ENCODE results near the gene RPA1. TPM values are rescaled to one million over a fixed set of nuclear protein-coding genes. Genes with fewer than 3 reads are reported as not detected.

The RPA1 gene
- total RNA-seq, 2 experiments from 2014 or later: 176 to 186 TPM

DNA sequence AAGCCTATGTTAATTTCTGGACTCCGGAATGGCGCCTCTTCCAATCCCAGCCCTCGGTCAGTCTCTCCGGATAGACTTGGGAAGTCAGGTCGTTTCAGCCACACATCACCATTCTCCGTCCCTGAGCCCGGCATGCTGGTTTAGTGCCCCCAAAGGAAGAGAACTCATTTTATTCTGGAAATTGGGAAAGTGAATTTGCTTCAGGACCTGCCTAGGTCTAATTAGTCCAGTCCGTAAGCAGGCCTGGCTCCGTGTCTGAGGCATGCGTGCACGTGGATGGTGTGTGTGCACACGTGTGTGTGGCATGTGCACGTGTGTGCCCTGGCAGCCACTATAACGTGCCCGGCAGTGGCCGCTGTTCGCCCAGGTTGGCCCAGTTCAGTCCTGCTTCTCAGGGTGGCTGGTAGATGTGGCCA is 77.4 kb downstream of the RPA1 start:
- H3K36me3 Mint-ChIP-seq (ENCODE audit: low read depth): no peaks in the 10 kb centered on the region
- H3K27me3 Mint-ChIP-seq: peaks cover 63% of the 10 kb centered on the region
- no peak overlapping the region for H3K4me3 Mint-ChIP-seq
- CTCF ChIA-PET: interaction anchor here (0.9 kb wide), 1 partner anchor 186 kb away, joined by 4 read pairs; no protein-coding TSS in a partner anchor
- DNase-seq: no peak
- H3K4me1 Mint-ChIP-seq: peaks cover 7% of the 10 kb centered on the region
- H3K9me3 Mint-ChIP-seq: no peaks in the 10 kb centered on the region
- H3K27ac Mint-ChIP-seq: no peak overlapping the region
- POLR2A ChIA-PET: no interaction called here

DNA sequence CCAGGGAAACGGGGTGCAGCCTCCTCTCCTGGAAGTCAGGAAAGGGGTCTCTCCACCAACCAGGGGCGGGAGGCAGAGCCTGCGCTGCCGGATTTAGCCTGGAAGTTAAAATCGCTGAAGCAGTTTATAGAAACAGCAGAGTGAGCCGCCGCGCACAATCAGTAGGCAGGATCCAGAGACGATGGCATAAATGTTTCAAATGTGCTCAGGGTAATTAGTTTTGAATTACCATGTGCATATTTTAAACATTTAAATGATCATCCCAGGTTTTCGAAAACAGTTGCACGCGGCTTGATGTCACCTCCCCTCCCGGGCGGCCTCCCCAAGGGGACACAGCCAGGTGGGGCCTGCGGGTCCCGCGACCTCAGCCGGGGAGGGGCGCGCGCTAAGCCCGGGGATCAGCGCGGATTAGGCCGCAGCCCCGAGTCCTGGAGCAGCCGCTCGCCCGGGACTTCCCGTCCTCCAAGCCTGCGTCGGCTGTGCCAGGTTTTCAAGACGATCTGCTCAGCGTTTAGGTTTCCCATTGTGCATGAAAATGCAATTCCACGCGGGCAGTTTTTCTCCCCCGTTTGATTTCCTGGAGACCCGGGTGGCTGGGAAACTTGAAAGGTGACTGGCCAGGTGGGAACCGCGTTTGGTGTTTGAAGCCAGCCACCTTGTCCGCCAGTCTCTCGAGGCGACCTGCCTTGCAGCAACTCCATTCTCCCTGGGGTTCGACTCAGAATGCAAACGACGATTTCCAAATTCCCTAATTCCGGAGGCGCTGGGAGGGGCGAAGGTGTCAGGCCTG is 78.3 kb downstream of the RPA1 start:
- ChIA-PET POLR2A (no interaction called here), CTCF (interaction anchor here (1.0 to 2.3 kb wide), 8 partner anchors 12 to 508 kb away, joined by 3 to 19 read pairs (median 4); partner anchors contain the start of genes HIC1 and RTN4RL1)
- no peak for DNase-seq
- no peaks in the 10 kb centered on the region for H3K9me3 Mint-ChIP-seq
- H3K4me1 Mint-ChIP-seq: peaks cover 7% of the 10 kb centered on the region
- H3K4me3 Mint-ChIP-seq: no peak overlapping the region
- H3K27me3 Mint-ChIP-seq: peaks cover 66% of the 10 kb centered on the region
- H3K27ac Mint-ChIP-seq: no peak overlapping the region
- no peaks in the 10 kb centered on the region for H3K36me3 Mint-ChIP-seq (ENCODE audit: low read depth)

DNA sequence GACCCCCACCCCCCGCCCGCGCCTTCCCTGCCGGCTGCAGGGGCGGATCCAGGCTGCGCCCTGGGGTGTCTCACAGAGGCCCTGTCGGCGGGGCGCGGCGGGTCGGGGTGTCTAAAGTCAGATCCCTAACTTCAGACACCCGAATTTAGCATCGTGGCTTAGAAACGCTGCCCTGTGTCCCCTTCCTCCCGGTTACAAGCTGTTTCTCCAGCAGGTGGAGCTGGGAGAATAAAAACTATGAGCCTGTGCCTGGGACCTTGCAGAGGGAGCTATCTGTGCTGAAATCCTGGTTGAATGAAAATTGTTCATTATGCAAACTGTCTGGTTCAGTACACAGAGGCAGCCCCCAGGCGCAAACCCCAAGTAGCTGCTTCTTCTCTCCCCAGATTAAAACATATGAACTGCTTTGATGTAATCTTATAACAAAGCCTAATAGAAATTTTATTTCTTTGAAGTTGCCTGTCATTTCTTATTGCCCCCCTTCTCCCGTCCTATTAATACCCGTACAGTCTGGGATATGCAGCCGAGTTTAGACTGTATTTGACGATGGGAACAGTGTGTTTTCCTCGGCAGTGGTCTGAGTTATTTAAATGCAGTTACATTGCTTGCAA is 79.0 kb downstream of the RPA1 start:
- ChIA-PET POLR2A (no interaction called here), CTCF (interaction anchor here (1.0 to 2.3 kb wide), 8 partner anchors 11 to 507 kb away, joined by 3 to 19 read pairs (median 4); partner anchors contain the start of genes HIC1 and RTN4RL1)
- Mint-ChIP-seq H3K27ac (no peak overlapping the region), H3K4me3 (no peak overlapping the region), H3K36me3 (ENCODE audit: low read depth) (no peaks in the 10 kb centered on the region), H3K9me3 (no peaks in the 10 kb centered on the region), H3K4me1 (peaks cover 7% of the 10 kb centered on the region), H3K27me3 (peaks cover 65% of the 10 kb centered on the region)
- peak; percentile 46 for DNase-seq

DNA sequence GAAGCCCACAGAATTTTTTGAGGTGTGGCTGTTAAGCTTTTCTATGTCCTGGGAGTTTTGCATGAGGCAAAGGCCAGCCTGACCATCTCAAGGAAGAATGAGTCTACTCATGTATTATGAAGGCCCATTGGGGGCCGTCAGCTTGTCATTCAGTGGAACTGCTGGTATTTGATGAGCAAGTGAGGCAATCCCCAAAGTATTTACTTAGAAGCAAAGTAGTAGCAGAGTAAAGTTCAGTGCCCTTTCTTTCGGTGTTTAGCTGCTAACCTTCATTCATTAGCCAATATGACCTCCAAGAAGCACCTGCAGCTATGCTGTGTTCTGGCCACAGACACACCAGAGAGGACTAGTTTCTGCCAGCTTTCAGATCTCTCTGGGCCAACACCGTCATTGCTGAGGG is 80.2 kb downstream of the RPA1 start:
- ChIA-PET CTCF (interaction anchor here (0.6 to 2.3 kb wide), 3 partner anchors 71 to 189 kb away, joined by 3 to 19 read pairs (median 4); partner anchors contain the start of gene RTN4RL1), POLR2A (interaction anchor here (0.9 kb wide), 1 partner anchor 36 kb away, joined by 3 read pairs; no protein-coding TSS in a partner anchor)
- no peak for DNase-seq
- no peak overlapping the region for H3K27ac Mint-ChIP-seq
- peaks cover 61% of the 10 kb centered on the region for H3K27me3 Mint-ChIP-seq
- no peak overlapping the region for H3K4me3 Mint-ChIP-seq
- peaks cover 7% of the 10 kb centered on the region for H3K4me1 Mint-ChIP-seq
- no peaks in the 10 kb centered on the region for H3K36me3 Mint-ChIP-seq (ENCODE audit: low read depth)
- no peaks in the 10 kb centered on the region for H3K9me3 Mint-ChIP-seq

DNA sequence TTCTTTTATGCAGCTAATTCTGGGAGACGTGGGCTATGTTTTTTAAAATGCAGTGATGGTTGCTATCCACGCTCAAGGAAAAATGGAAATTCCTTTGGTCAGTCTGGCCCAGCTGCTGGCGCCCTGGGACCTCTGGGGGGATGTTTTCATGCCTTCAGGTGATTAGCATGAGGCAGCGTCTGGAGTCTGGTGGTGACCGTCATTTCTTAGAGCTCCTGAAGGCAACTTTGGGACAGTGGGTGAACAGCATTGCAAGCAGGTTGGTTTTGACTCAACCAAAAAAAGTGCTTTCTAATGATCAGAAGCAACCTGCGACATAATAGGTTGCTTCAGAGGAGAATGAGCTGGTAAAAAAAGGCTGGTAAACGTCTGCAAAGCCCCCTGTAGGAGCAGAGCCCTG is 82.3 kb downstream of the RPA1 start:
- CTCF ChIA-PET: no interaction called here

DNA sequence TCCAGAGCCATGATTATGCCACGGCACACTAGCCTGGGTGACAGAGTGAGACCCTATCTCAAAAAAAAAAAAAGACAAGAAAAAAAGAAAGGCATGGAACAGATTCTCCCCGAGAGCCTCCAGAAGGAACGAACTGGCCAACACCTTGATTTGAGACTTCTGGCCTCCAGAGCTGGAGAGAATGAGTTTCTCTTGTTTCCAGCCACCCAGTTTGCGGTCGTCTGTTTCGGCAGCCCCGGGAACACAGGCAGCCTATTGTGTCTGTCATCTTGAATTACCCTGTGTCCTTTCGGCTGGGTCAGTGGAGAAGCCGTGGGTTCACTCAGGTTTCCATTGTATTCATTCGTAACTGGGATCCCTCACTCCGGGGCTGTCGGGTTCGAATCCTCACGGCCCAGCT is 83.9 kb downstream of the RPA1 start:
- Mint-ChIP-seq H3K9me3 (no peaks in the 10 kb centered on the region), H3K27ac (no peak overlapping the region), H3K4me1 (peaks cover 4% of the 10 kb centered on the region), H3K27me3 (peaks cover 36% of the 10 kb centered on the region), H3K4me3 (no peak overlapping the region), H3K36me3 (ENCODE audit: low read depth) (no peaks in the 10 kb centered on the region)
- POLR2A ChIA-PET: no interaction called here
- DNase-seq: no peak
- CTCF ChIA-PET: no interaction called here

More for the DNA sequence above, 82.3 kb downstream of the RPA1 start:
- Mint-ChIP-seq H3K27ac (no peak overlapping the region), H3K4me3 (no peak overlapping the region), H3K36me3 (ENCODE audit: low read depth) (no peaks in the 10 kb centered on the region), H3K27me3 (peaks cover 47% of the 10 kb centered on the region), H3K9me3 (no peaks in the 10 kb centered on the region), H3K4me1 (peaks cover 7% of the 10 kb centered on the region)
- DNase-seq: no peak
- POLR2A ChIA-PET: no interaction called here

DNA sequence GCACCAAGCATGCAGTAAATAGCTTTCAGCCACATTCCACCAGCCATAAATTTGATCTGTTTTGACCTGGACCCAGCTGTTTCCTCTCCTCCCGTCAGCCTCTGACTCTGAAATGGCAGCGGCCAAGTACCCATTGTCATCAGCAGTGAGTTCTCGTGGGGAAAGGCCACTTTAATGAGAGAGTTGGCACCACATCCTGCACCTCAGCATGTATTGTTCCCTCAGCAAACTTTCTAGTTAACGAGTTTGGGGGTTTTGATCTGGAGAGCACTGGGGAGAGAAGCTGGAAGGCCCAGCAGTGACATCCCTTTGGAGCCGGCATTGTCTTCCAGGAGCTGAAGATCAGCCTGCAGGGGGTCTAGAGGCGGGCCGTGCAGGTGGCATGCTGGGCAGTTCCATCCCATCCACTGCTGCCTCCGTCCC is 84.9 kb downstream of the RPA1 start:
- Mint-ChIP-seq H3K4me3 (no peak overlapping the region), H3K9me3 (no peaks in the 10 kb centered on the region), H3K27ac (no peak overlapping the region), H3K36me3 (ENCODE audit: low read depth) (no peaks in the 10 kb centered on the region), H3K27me3 (peaks cover 26% of the 10 kb centered on the region), H3K4me1 (no peaks in the 10 kb centered on the region)
- ChIA-PET POLR2A (no interaction called here), CTCF (no interaction called here)
- DNase-seq: no peak

DNA sequence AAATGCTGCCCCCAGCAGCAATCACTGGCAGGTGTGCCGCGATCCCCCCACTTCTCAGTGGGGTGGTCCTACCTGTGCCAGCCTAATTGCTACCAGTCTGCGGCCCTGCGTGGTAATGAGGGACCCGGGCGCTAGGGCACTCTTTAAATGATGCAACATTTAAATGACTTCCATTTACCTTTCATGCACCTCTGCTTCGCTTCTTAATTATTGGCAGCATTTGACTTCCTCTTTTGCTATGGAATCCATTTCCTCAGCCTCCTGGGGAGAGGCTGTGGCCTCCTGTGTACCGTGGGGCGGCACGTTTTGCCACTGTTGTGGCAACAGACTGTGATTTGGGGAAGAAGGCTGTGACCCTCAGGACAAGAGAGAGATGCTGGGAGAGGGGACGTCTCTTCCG is 86.1 kb downstream of the RPA1 start:
- Mint-ChIP-seq H3K27ac (no peak overlapping the region), H3K4me1 (no peaks in the 10 kb centered on the region), H3K36me3 (ENCODE audit: low read depth) (no peaks in the 10 kb centered on the region), H3K9me3 (no peaks in the 10 kb centered on the region), H3K27me3 (peaks cover 18% of the 10 kb centered on the region), H3K4me3 (no peak overlapping the region)
- POLR2A ChIA-PET: no interaction called here
- CTCF ChIA-PET: no interaction called here
- DNase-seq: no peak

DNA sequence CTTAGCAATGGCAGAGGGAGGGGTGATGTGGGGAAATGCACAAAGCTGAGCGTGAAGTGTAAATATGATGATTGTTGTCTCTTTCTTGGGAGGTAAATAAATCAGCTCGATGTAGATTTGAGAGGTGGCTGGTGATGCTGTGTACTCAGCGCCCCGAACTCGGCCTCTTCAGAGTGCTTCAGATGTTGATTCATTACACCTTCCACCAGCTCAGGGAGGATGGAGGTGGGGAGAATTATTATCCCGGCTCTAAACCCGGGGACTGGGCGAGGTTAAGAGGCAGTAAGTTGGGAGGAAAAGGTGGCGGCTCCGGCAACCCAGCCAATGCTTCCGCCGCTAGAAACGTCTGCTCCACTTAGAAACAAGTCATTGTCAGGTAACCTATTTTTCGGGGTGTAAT is 86.5 kb downstream of the RPA1 start:
- POLR2A ChIA-PET: no interaction called here
- no peaks in the 10 kb centered on the region for H3K36me3 Mint-ChIP-seq (ENCODE audit: low read depth)
- no peak for DNase-seq
- CTCF ChIA-PET: no interaction called here
- H3K4me1 Mint-ChIP-seq: no peaks in the 10 kb centered on the region
- peaks cover 18% of the 10 kb centered on the region for H3K27me3 Mint-ChIP-seq
- H3K27ac Mint-ChIP-seq: no peak overlapping the region
- no peak overlapping the region for H3K4me3 Mint-ChIP-seq
- H3K9me3 Mint-ChIP-seq: no peaks in the 10 kb centered on the region

DNA sequence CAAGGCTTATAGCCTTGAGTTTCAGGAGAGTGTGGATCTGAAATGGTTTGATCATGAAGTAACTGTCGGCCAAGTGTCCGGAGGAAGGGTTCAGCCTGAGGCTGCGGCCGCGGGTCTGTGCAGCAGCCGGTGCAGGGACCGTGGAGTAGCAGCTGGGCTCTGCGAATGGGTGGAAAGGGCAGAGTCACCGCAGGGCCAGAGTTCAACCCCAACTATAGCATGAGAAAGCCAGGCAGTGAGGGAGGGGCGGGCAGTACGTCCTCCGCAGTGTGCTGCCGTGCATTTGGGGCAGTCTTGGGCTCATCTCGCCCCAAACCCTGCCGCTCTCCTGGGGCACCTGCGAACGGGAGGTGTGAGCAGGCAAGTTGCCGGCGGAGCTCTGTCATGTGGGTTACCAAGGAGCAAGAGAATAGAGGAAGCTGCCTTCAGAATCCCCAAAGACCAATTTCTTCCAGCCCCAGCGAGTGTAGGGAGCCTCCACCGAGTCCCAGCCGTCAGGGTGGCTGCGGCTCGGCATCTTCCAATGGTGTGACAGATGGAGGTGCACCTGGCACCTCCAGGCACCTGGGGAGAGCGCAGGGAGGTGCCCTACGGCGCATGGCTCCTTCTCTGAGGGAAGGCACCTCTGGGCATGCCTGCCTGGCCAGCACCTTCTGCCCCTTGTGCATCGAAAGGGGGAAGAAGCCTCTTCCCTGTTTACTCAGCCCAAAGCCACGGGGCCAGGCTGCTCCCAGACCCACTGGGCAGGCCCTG is 87.3 kb downstream of the RPA1 start:
- Mint-ChIP-seq H3K27me3 (peaks cover 11% of the 10 kb centered on the region), H3K27ac (no peak overlapping the region), H3K36me3 (ENCODE audit: low read depth) (no peaks in the 10 kb centered on the region)

DNA sequence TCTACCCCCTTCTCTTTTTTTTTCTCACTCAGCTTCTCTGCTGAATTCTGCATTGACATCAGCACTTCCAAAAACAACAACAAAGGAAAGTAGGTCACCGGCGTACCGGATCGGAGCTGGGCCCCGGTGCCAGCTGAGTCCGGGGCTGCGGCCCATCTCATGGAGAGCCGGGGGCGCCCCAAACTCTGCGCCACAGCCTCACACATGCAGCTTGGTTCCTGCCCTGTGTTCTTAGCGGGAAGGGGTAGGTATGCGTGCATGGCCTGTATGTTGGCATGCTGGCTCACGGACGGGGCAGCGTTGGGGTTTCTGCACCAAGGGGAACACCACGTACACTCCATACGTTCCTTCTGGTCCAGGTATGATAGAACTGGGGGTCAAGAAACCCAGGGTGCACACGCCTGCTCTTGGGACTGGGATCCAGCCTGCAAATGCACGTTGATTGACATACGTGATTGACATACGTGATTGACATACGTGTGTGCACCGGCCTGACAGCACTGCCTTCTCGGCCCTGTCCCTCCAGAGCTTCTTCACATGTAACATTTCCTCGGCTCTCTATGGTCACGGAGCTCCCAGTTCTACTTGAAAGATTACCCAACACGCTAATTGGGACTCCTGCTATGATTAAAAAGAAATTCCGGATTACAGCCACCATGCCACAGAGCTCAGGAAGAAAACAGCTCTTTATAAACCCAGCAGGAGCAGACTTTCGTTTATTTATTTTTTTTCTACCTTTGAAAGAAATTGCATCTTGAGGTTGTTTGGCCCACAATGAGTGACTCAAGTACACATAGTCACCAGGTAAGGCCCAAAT is 88.7 kb downstream of the RPA1 start:
- H3K4me3 Mint-ChIP-seq: no peak overlapping the region
- POLR2A ChIA-PET: no interaction called here
- CTCF ChIA-PET: no interaction called here
- no peaks in the 10 kb centered on the region for H3K4me1 Mint-ChIP-seq
- no peaks in the 10 kb centered on the region for H3K36me3 Mint-ChIP-seq (ENCODE audit: low read depth)
- H3K9me3 Mint-ChIP-seq: no peaks in the 10 kb centered on the region
- DNase-seq: no peak
- no peak overlapping the region for H3K27ac Mint-ChIP-seq
- peaks cover 4% of the 10 kb centered on the region for H3K27me3 Mint-ChIP-seq

More for the DNA sequence above, 87.3 kb downstream of the RPA1 start:
- POLR2A ChIA-PET: no interaction called here
- CTCF ChIA-PET: no interaction called here
- DNase-seq: no peak
- Mint-ChIP-seq H3K4me3 (no peak overlapping the region), H3K4me1 (no peaks in the 10 kb centered on the region), H3K9me3 (no peaks in the 10 kb centered on the region)

DNA sequence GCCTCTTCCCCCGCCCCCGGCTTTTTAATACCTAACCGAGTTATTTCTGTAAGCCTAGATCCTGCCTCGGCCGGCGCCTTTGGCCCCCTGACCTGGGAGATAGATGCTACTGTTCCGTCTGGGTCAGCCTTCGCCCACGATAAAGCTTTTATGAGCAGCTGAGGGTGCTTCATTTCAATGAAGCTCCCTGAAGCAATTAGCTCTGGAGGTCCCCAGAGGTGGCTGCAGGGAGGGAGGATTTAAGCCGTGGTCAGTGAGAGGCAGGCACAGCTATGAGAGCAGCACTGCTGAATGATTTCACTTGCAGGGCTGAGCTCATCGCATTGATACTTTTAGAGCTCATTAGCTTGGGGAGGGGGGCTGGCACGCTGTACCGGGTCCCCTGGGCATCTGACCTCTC is 89.4 kb downstream of the RPA1 start:
- H3K4me3 Mint-ChIP-seq: no peak overlapping the region
- H3K27ac Mint-ChIP-seq: no peak overlapping the region
- CTCF ChIA-PET: interaction anchor here (1.4 kb wide), 1 partner anchor 10 kb away, joined by 4 read pairs; no protein-coding TSS in a partner anchor
- no peak for DNase-seq
- H3K36me3 Mint-ChIP-seq (ENCODE audit: low read depth): no peaks in the 10 kb centered on the region
- POLR2A ChIA-PET: no interaction called here
- no peaks in the 10 kb centered on the region for H3K9me3 Mint-ChIP-seq
- no peaks in the 10 kb centered on the region for H3K4me1 Mint-ChIP-seq
- peaks cover 4% of the 10 kb centered on the region for H3K27me3 Mint-ChIP-seq
